ENCODE measurements around the gene SEPTIN3.
"Not testable (repeated sequence)": the region's sequence is repeated elsewhere in the genome, so short reads cannot be mapped to it uniquely, and the experiment has no call there.

The SEPTIN3 gene

GRCh38 chr22:41940832-41941765 is 28.1 kb upstream of the SEPTIN3 start:
- DNase-seq (ENCODE audit: low read depth), result peak; percentile 78

- no peak for DNase-seq (ENCODE audit: low read depth)
These were observed 25.5 kb upstream of the SEPTIN3 start for GRCh38 chr22:41943661-41944209.

GRCh38 chr22:41946629-41947423 is 22.4 kb upstream of the SEPTIN3 start, which contains the start of gene CENPM:
Gene CENPM, minus strand, starts transcription at chr22:41947152. Its CDS starts 76 bp downstream, at chr22:41947076.
- DNase-seq (ENCODE audit: low read depth), result peak; percentile 93

- DNase-seq (ENCODE audit: low read depth), result no peak
These were observed 21.7 kb upstream of the SEPTIN3 start for GRCh38 chr22:41947424-41948080.

GRCh38 chr22:41948142-41948541 is 21.1 kb upstream of the SEPTIN3 start:
- DNase-seq (ENCODE audit: low read depth), result no peak

- not testable (repeated sequence) for DNase-seq (ENCODE audit: low read depth)
These were observed 20.3 kb upstream of the SEPTIN3 start for GRCh38 chr22:41948928-41949296.

- no peak for DNase-seq (ENCODE audit: low read depth)
These were observed 19.8 kb upstream of the SEPTIN3 start for GRCh38 chr22:41949297-41949965.

GRCh38 chr22:41951898-41952474 is 17.3 kb upstream of the SEPTIN3 start, which contains the start of gene SMIM45:
Gene SMIM45, plus strand, starts transcription at chr22:41952150.
- no peak for DNase-seq (ENCODE audit: low read depth)

- DNase-seq (ENCODE audit: low read depth), result no peak
These were observed 16.5 kb upstream of the SEPTIN3 start for GRCh38 chr22:41952713-41953112.

- no peak for DNase-seq (ENCODE audit: low read depth)
These were observed 11.2 kb upstream of the SEPTIN3 start for GRCh38 chr22:41957941-41958556.

GRCh38 chr22:41963453-41964111 is 5.7 kb upstream of the SEPTIN3 start:
- no peak for DNase-seq (ENCODE audit: low read depth)

GRCh38 chr22:41964112-41964491 is 5.1 kb upstream of the SEPTIN3 start:
- DNase-seq (ENCODE audit: low read depth), result no peak

GRCh38 chr22:41966225-41966606 is 3.0 kb upstream of the SEPTIN3 start:
- DNase-seq (ENCODE audit: low read depth), result no peak

GRCh38 chr22:41966607-41967240 is 2.5 kb upstream of the SEPTIN3 start:
- DNase-seq (ENCODE audit: low read depth), result no peak

- DNase-seq (ENCODE audit: low read depth), result no peak
These were observed 642 bp upstream of the SEPTIN3 start for GRCh38 chr22:41968601-41969000.

- DNase-seq (ENCODE audit: low read depth), result no peak
These were observed 1.4 kb downstream of the SEPTIN3 start for GRCh38 chr22:41970601-41971000.

- DNase-seq (ENCODE audit: low read depth), result no peak
These were observed 2.2 kb downstream of the SEPTIN3 start for GRCh38 chr22:41971431-41971830.

GRCh38 chr22:41974691-41975290 is 5.5 kb downstream of the SEPTIN3 start:
- no peak for DNase-seq (ENCODE audit: low read depth)
